AG04450 (cell line): Measurements from ENCODE around the gene DHX35. TPM values are rescaled to one million over a fixed set of nuclear protein-coding genes. Genes with fewer than 3 reads are reported as not detected.
"Not testable (repeated sequence)": the region's sequence is repeated elsewhere in the genome, so short reads cannot be mapped to it uniquely, and the experiment has no call there.

ENCODE experiments used
- CTCF ChIA-PET: fragments of 300-600, 350-600 bp; formaldehyde crosslinking; extraction: SDS; loops from one replicate; lab custom pipeline; 2022; ENCODE audit warnings: antibody characterized with exemption, inconsistent platforms; lab: Charles Lee
- POLR2A ChIA-PET: fragments of 350-600 bp; formaldehyde crosslinking; extraction: SDS; loops from one replicate; lab custom pipeline; 2021; ENCODE audit warnings: antibody characterized with exemption, inconsistent platforms; lab: Yijun Ruan, JAX
- DNase-seq: peaks from one replicate; pipeline ENCODE4 v3.0.0-alpha.2; 2011; ENCODE audit warnings: low read depth, low spot score
- H3K27ac ChIP-seq: one replicate; pipeline ENCODE4 v1.5.1; 2012; ENCODE audit warnings: low read depth, low read length, control low read depth
- H3K27me3 ChIP-seq: one replicate; pipeline ENCODE4 v1.6.0; 2012; ENCODE audit warnings: low read length; ENCODE audit not compliant: control insufficient read depth, insufficient read depth
- H3K4me3 ChIP-seq: 2 replicates; pipeline ENCODE4 v1.5.1; 2011; ENCODE audit warnings: mild to moderate bottlenecking, low read depth, low read length, control low read depth
- H3K9me3 ChIP-seq: 2 replicates; pipeline ENCODE4 v1.5.1; 2012; ENCODE audit warnings: low read length; ENCODE audit not compliant: control insufficient read depth, insufficient read depth
- polyA plus RNA-seq: library from polyadenylated mRNA; depleted of rRNA; stranded (reverse); fragments of >200 nt; gene quantifications from 2 replicates; pipeline ENCODE4 v1.2.3, GENCODE V29; 2011
- TF ChIP-seq, protein P1 (sequence below): IDR thresholded peaks from 2 replicates; pipeline ENCODE4 v1.5.1; 2011; ENCODE audit warnings: low read depth, low read length, control low read depth, inconsistent platforms

The DHX35 gene
- polyA plus RNA-seq, 1 experiment, result 14.4 TPM

- POLR2A ChIA-PET, result no interaction called here
- H3K4me3 ChIP-seq, result no peak overlapping the region
- TF ChIP-seq, protein P1, sequence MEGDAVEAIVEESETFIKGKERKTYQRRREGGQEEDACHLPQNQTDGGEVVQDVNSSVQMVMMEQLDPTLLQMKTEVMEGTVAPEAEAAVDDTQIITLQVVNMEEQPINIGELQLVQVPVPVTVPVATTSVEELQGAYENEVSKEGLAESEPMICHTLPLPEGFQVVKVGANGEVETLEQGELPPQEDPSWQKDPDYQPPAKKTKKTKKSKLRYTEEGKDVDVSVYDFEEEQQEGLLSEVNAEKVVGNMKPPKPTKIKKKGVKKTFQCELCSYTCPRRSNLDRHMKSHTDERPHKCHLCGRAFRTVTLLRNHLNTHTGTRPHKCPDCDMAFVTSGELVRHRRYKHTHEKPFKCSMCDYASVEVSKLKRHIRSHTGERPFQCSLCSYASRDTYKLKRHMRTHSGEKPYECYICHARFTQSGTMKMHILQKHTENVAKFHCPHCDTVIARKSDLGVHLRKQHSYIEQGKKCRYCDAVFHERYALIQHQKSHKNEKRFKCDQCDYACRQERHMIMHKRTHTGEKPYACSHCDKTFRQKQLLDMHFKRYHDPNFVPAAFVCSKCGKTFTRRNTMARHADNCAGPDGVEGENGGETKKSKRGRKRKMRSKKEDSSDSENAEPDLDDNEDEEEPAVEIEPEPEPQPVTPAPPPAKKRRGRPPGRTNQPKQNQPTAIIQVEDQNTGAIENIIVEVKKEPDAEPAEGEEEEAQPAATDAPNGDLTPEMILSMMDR, result no peak
- H3K9me3 ChIP-seq, result no peaks in the 10 kb centered on the region
- no peak for DNase-seq
- no peaks in the 10 kb centered on the region for H3K27me3 ChIP-seq
- H3K27ac ChIP-seq, result no peak overlapping the region
- CTCF ChIA-PET, result interaction anchor here (4.2 kb wide), 1 partner anchor 62 kb away, joined by 15 read pairs; no protein-coding TSS in a partner anchor
These were observed 25.6 kb downstream of the DHX35 start for GRCh38 chr20:38987777-38988176.

DNA sequence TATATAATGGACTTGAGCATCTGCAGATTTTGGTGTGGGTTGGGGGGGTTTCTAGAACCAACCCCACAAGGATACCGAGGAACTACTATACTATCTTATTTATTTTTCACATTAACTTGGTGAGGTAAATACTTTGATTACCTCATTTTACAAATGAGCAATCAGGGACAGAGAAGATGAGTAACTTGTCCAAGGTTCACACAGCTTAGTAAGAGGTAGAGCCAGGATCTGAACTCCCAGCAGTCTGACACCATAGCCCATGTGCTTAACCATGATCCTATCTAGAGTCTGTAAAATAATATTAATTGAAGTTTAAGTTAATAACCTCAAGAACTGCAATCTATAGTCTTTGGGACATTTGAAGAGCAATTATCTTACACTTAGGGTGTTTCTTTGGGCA is 28.6 kb downstream of the DHX35 start:
- TF ChIP-seq, protein P1, result no peak
- Histone ChIP-seq H3K4me3 (no peak overlapping the region), H3K27me3 (no peaks in the 10 kb centered on the region), H3K9me3 (no peaks in the 10 kb centered on the region), H3K27ac (no peak overlapping the region)
- POLR2A ChIA-PET, result interaction anchor here (0.6 kb wide), 1 partner anchor 54 kb away, joined by 9 read pairs; no protein-coding TSS in a partner anchor
- CTCF ChIA-PET, result interaction anchor here (0.9 to 4.2 kb wide), 3 partner anchors 28 to 62 kb away, joined by 3 to 15 read pairs (median 3); partner anchors contain the start of gene DHX35
- DNase-seq, result no peak

GRCh38 chr20:38991814-38992704 is 29.9 kb downstream of the DHX35 start:
- TF ChIP-seq, protein P1, result no peak
- CTCF ChIA-PET, result interaction anchor here (0.9 kb wide), 1 partner anchor 63 kb away, joined by 3 read pairs; no protein-coding TSS in a partner anchor
- no peak overlapping the region for H3K27ac ChIP-seq
- no peaks in the 10 kb centered on the region for H3K9me3 ChIP-seq
- no peak for DNase-seq
- POLR2A ChIA-PET, result no interaction called here
- no peak overlapping the region for H3K4me3 ChIP-seq
- H3K27me3 ChIP-seq, result no peaks in the 10 kb centered on the region

GRCh38 chr20:38995536-38996044 is 33.4 kb downstream of the DHX35 start:
- Histone ChIP-seq H3K27ac (no peak overlapping the region), H3K4me3 (no peak overlapping the region), H3K27me3 (no peaks in the 10 kb centered on the region), H3K9me3 (no peaks in the 10 kb centered on the region)
- TF ChIP-seq, protein P1, result no peak
- ChIA-PET POLR2A (interaction anchor here (0.7 kb wide), 1 partner anchor 82 kb away, joined by 4 read pairs; no protein-coding TSS in a partner anchor), CTCF (interaction anchor here (3.2 kb wide), 1 partner anchor 54 kb away, joined by 13 read pairs; no protein-coding TSS in a partner anchor)
- no peak for DNase-seq

DNA sequence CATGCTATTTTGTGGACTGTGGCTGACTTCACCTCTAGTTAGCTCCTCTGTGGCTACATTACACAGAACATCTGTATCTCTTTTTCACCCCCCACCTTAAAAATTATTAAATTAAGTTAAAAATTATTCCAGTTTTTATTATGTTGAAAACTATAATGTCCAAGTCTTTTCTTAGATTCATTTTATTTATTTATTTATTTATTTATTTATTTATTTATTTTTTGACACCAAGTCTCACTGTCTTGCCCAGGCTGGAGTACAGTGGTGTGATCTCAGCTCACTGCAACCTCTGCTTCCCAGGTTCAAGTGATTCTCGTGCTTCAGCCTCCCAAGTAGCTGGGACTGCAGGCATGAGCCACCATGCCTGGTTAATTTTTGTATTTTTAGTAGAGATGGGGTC is 34.7 kb downstream of the DHX35 start:
- DNase-seq, POLR2A ChIA-PET, H3K27ac ChIP-seq, H3K27me3 ChIP-seq, H3K4me3 ChIP-seq, H3K9me3 ChIP-seq: not testable (repeated sequence)
- CTCF ChIA-PET, result interaction anchor here (3.2 kb wide), 1 partner anchor 53 kb away, joined by 13 read pairs; no protein-coding TSS in a partner anchor
